Stimulated activated CD8-positive, alpha-beta memory T cell treated with anti-CD3 and anti-CD28 coated beads, Interleukin-7, amount 100 ng/mL, for 48 hours (primary cell): ENCODE data around the gene DNAJC5.
"Not testable (repeated sequence)": the region's sequence is repeated elsewhere in the genome, so short reads cannot be mapped to it uniquely, and the experiment has no call there.

Experiments used
- DNase-seq, 2 donors: peaks; one replicate each; pipeline ENCODE4 v3.0.0-alpha.2; 2020; ENCODE audit warnings: low read depth in 1 of 2; ENCODE audit errors: extremely low read depth in 1 of 2

DNAJC5 gene

GRCh38 chr20:63903796-63904561, 9.1 kb downstream of the DNAJC5 start:
- DNase-seq = no peak

DNA sequence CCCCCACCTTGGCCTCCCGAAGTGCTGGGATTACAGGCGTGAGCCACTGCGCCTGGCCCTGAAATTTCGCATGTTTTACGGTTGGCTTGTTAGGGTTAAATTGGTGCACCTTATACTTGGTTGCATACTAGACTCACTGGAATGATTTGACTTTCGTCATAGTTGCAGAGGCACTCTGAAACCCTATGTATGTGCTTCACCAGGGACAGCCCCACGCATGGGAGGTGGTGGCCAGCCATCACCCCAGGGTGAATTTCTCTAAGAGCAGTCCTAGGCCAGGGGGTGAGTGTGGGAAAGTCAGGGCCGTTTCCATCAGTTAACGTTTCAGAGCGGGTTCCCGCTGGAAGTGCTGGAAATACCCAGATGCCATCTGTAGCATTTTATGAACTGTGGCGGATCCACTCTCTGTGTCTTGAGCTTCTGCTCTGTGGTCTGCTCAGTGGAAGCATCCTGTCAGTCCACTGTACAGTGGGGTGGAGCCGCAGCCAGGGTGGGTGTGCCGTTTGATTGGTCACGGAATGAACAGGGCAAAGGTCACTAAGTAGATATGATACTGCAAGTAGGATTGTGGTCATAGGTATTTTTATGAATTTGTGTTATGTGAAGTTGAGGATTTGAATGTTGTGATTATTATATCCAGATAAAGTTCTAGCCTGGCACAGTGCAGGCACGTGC, 13.2 kb downstream of the DNAJC5 start:
- DNase-seq = no peak

GRCh38 chr20:63911176-63911575, 16.2 kb downstream of the DNAJC5 start:
- no peak for DNase-seq

DNA sequence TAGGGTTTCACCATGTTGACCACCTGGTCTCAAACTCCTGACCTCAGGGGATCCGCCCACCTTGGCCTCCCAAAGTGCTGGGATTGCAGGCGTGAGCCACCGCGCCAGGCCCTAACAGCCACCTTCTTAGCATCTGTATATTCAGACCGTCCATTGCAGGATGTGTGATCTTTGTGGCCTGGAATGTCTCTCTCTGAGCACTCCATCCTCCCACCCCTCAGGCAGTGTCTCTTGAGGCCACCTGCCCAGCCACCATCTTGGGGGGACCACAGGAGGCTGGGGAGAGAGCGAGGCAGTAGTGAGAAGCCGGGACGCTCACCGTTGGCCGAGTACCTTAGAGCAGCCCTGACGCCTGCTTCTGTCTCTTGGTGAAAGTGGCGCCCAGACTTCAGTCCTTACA, 18.8 kb downstream of the DNAJC5 start:
- DNase-seq = no peak

DNA sequence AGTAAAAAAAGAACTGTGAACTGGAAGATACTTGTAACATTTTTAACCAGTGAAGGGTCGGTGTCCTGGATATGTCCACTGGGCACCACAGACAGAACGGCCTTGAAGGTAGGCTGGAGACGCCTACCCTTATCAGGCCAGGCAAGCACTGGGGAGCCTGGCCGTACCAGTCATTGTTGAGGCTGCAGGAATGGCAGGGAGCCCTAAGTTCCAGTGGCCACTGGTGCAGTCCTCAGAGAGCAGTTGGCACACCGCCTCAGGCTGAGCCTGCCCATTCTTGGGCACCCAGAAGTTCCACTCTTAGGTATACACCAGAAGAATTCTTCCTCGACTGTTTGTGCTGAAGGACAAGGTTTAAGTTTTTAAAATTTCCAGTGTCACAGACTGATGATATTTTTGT, 20.5 kb downstream of the DNAJC5 start:
- no peak for DNase-seq

DNA sequence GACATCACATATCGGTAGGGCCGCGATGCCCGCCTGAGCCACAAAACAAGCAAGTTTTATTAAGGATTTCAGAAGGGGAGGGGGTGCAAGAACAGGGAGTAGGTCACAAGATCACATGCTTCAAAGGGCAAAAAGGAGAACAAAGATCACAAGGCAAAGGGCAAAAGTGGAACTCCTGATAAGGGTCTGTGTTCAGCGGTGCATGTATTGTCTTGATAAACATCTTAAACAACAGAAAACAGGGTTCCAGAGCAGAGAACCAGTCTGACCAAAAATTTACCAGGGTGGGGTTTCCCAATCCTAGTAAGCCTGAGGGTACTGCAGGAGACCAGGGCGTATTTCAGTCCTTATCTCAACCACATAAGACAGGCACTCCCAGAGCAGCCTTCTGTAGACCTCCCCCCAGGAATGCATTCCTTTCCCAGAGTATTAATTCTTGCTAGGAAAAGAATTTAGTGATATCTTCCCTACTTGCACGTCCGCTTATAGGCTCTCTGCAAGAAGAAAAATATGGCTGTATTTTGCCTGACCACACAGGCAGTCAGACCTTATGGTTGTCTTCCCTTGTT, 21.5 kb downstream of the DNAJC5 start:
- not testable (repeated sequence) for DNase-seq

DNA sequence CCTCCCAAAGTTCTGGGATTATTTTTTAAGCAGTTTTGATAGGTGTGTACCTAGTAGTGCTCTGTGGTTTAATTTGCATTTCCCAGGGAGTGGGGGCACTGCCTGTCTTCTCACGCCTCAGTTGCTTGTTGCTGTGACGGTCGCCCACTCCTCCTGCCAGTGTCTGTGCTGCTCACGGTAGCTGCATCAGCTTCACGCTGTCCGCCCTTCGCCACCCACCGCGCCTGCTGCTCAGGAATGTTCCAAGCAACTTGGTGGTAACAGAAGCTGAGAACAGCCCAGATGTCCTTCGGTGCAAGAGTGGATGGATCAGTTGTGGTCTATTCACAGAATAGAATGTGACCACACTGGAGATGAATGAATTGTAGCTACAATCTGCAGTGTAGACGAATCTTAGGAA, 22.9 kb downstream of the DNAJC5 start:
- no peak for DNase-seq

GRCh38 chr20:63919130-63919529, 24.2 kb downstream of the DNAJC5 start:
- DNase-seq = no peak

GRCh38 chr20:63920226-63920625, 25.3 kb downstream of the DNAJC5 start:
- DNase-seq = no peak

- no peak for DNase-seq
Measured at GRCh38 chr20:63923651-63924050, 28.7 kb downstream of the DNAJC5 start.

DNA sequence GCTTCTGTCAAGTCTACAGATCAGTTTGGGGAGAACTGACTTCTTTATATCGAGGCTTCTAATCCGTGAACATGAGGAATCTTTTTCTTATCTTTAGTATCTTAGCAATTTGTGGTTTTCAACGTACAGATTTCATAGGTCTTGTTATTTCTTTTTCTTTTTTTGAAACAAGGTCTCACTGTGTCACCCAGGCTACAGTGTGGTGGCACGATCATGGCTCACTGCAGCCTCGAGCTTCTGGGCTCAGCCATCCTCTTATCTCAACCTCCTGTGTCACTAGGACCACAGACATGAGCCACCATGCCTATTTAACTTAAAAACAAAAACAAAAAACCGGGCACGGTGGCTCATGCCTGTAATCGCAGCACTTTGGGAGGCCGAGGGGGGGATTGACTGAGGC, 29.3 kb downstream of the DNAJC5 start:
- no peak for DNase-seq

- no peak for DNase-seq
Measured at GRCh38 chr20:63926298-63926697, 31.4 kb downstream of the DNAJC5 start.

DNA sequence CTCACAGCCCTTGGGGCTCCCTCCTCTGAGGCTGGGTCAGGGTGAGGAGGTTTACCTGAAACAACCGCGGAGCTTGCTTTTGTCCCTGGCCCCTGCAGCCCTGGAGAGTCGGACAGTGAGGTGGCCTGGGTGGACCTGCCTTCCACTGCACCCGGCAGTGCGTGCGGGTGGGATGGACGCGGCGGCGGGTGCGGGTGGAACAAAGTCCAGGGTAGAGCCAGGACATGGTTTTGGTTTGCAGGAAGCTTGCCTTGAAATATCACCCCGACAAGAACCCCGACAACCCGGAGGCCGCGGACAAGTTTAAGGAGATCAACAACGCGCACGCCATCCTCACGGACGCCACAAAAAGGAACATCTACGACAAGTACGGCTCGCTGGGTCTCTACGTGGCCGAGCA, 34.1 kb downstream of the DNAJC5 start:
- no peak for DNase-seq

DNA sequence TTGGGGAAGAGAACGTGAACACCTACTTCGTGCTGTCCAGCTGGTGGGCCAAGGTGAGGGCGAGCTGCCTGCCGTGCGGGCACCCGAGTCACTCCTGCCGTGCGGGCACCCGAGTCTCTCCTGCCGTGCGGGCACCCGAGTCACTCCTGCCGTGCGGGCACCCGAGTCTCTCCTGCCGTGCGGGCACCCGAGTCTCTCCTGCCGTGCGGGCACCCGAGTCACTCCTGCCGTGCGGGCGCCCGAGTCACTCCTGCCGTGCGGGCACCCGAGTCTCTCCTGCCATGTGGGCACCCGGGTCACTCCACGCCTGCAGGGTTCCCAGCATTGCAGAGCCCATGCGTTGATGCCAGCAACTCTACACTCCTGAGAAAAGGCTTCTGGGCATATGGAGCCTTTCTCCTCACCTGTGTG, 34.6 kb downstream of the DNAJC5 start:
- not testable (repeated sequence) for DNase-seq

GRCh38 chr20:63930971-63931553, 36.1 kb downstream of the DNAJC5 start:
- DNase-seq = no peak

- DNase-seq = no peak
Measured at GRCh38 chr20:63931735-63932134, 36.8 kb downstream of the DNAJC5 start.

DNA sequence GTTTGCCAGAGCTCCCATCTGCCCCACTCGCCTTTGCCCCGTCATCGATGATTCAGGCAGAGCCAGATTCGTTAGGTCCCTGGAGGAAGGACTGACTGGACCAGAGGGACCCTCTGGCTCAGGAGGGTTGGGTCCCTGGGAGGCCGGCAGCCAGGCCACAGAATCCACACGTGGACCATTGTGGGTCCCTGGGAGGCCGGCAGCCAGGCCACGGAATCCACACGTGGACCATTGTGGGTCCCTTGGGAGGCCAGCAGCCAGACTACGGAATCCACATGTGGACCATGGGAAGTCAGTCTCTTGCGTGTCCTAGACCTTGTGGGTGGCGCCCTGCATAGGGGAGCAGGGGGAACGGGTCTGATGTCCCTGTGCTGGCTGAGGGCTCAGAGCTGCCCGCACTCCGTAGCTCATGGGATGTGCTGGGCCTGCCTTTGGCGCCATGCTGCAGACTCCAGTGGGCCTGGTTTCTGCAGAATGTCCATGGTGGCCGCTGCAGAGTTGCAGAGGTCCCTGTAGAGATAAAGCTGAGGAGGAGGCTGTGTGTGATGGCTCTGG, 37.8 kb downstream of the DNAJC5 start:
- no peak for DNase-seq

- DNase-seq = no peak
Measured at GRCh38 chr20:63933646-63934045, 38.7 kb downstream of the DNAJC5 start.

GRCh38 chr20:63934271-63935068, 39.5 kb downstream of the DNAJC5 start:
- no peak for DNase-seq

GRCh38 chr20:63935447-63935846, 40.5 kb downstream of the DNAJC5 start:
- no peak for DNase-seq

GRCh38 chr20:63937596-63937995, 42.7 kb downstream of the DNAJC5 start:
- DNase-seq = no peak
